ENCODE results near the gene PLCXD3. TPM values are rescaled to one million over a fixed set of nuclear protein-coding genes. Genes with fewer than 3 reads are reported as not detected.

The PLCXD3 gene
- total and polyA plus RNA-seq, 12 donors, result 0.72 to 48.7 (median 15.4) TPM

DNA sequence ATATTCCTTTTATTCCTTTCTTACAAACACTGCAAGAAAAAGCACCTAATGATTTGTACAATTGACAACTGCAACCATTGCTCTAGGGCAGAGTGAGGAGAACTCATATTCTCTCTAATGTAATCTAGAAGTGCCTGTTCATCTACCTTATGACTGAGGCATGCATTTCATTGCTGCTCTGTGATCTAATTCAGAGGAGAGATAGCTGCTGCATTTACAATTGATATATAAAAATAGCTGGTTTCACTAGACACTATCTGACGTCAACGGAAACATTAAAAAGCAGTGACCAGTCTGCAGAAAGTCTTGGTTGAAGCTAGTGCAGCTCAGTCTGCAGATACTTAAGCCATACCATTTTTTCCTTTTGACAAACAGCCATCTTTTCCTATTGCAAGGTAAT, 224.2 kb downstream of the PLCXD3 start:
- WGBS, 4 donors, result 69 to 86% (median 78%) methylated on average over 2 of the region's 2 CpGs
- no peak for DNase-seq

DNA sequence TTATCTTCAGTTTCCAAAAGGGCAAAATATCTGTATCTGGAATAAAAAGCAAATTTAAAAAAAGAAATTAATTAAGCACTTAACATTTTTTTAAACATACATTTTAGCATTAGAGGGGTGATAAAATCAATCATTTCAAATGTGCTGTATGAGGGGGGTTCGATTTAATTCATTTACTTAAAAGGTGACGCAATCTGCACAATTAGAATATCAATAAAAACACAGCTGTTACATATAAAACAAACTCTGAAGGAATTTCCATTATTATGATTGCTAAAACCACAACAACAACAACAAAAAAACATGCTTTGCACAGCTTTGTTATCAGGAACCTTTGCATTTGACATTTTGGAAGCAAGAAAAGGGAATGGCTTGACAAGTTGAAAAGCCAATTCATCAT, 225.5 kb downstream of the PLCXD3 start:
- Histone ChIP-seq H3K27me3 (no peaks in the 10 kb centered on the region), H3K4me3 (no peak overlapping the region), H3K9me3 (replicated peaks in 1 of 3) (no peaks in the 10 kb centered on the region), H3K36me3 (replicated peaks in 1 of 2) (no peaks in the 10 kb centered on the region), H3K27ac (no peak overlapping the region), H3K4me1 (replicated peaks in 1 of 2) (no peaks in the 10 kb centered on the region)
- no peak for DNase-seq
- TF ChIP-seq, protein P1, sequence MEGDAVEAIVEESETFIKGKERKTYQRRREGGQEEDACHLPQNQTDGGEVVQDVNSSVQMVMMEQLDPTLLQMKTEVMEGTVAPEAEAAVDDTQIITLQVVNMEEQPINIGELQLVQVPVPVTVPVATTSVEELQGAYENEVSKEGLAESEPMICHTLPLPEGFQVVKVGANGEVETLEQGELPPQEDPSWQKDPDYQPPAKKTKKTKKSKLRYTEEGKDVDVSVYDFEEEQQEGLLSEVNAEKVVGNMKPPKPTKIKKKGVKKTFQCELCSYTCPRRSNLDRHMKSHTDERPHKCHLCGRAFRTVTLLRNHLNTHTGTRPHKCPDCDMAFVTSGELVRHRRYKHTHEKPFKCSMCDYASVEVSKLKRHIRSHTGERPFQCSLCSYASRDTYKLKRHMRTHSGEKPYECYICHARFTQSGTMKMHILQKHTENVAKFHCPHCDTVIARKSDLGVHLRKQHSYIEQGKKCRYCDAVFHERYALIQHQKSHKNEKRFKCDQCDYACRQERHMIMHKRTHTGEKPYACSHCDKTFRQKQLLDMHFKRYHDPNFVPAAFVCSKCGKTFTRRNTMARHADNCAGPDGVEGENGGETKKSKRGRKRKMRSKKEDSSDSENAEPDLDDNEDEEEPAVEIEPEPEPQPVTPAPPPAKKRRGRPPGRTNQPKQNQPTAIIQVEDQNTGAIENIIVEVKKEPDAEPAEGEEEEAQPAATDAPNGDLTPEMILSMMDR (IDR thresholded peaks at IDR 0.05), result no peak
- TF ChIP-seq POLR2A (IDR thresholded peaks at IDR 0.05), result no peak
- 55 to 78% (median 74%) methylated on average over 2 of the region's 2 CpGs for WGBS, 4 donors
- intact Hi-C loops (cut with DNase I), result no loop called here

More for the DNA sequence above, 224.2 kb downstream of the PLCXD3 start:
- Histone ChIP-seq H3K36me3 (replicated peaks in 1 of 2) (no peaks in the 10 kb centered on the region), H3K27ac (no peak overlapping the region), H3K27me3 (no peaks in the 10 kb centered on the region), H3K9me3 (replicated peaks in 1 of 3) (no peaks in the 10 kb centered on the region), H3K4me3 (no peak overlapping the region), H3K4me1 (replicated peaks in 1 of 2) (no peaks in the 10 kb centered on the region)
- intact Hi-C loops (cut with DNase I), result no loop called here
- no peak for TF ChIP-seq POLR2A (IDR thresholded peaks at IDR 0.05)
- TF ChIP-seq, protein P1 (IDR thresholded peaks at IDR 0.05), result no peak

DNA sequence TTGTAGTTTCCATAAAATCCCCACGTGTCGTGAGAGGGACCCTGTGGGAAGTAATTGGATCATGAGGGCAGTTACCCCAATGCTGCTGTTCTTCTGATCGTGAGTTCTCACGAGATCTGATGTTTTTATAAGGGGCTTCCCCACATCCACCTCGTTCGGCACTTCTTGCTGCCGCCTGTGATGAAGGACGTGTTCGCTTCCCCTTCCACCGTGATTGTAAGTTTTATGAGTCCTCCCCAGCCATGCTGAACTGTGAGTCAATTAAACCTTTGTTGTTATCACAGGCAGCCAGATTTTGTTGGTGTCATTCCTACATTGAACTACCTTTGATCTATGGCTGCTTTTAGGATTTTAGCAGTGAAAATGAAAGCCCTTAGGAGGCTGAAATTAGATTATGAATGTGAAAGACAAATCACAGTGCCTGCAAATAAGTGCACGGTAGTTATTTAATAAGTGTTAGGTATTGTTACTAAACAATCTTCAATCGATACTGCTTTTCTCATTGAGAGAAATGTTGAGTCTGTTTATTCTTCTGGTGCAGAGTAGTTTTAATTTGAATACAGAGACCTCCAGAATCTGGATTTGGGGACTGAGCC, 229.1 kb downstream of the PLCXD3 start:
- H3K36me3 ChIP-seq (replicated peaks in 1 of 2), result no peaks in the 10 kb centered on the region
- no peak overlapping the region for H3K27ac ChIP-seq
- no peaks in the 10 kb centered on the region for H3K9me3 ChIP-seq (replicated peaks in 1 of 3)
- intact Hi-C loops (cut with DNase I), result no loop called here
- H3K4me1 ChIP-seq (replicated peaks in 1 of 2), result no peaks in the 10 kb centered on the region
- H3K27me3 ChIP-seq, result no peaks in the 10 kb centered on the region
- 56 to 74% (median 57%) methylated on average over 12 of the region's 12 CpGs for WGBS, 4 donors
- H3K4me3 ChIP-seq, result no peak overlapping the region
- TF ChIP-seq POLR2A (IDR thresholded peaks at IDR 0.05), result no peak
- TF ChIP-seq, protein P1 (IDR thresholded peaks at IDR 0.05), result no peak
- no peak for DNase-seq

DNA sequence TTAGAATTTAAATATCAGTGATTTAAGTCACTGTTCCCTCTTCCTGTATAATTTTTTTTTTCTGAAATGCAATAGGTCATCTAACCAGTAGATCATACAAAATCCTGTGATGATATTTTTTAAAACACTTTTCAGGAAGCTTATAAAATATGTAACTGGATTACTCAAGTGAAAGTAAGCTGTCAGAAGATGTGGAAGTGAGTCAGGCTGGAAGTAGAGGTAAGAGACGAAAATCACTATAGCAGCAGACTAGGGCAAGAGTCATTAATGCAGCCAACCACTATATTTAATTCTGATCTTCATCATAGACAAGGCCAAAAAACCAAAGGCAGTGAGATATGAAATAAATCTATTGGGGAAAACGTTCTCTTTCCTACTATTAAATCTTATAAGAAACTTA, 231.4 kb downstream of the PLCXD3 start:
- Histone ChIP-seq H3K4me1 (replicated peaks in 1 of 2) (no peaks in the 10 kb centered on the region), H3K36me3 (replicated peaks in 1 of 2) (no peaks in the 10 kb centered on the region), H3K9me3 (replicated peaks in 1 of 3) (no peaks in the 10 kb centered on the region), H3K27ac (no peak overlapping the region), H3K4me3 (no peak overlapping the region), H3K27me3 (no peaks in the 10 kb centered on the region)
- 67 to 72% (median 68%) methylated on average over 2 of the region's 2 CpGs for WGBS, 4 donors
- intact Hi-C loops (cut with DNase I), result loop anchor here in 1 of 2 donors (10.0 kb wide), 1 partner anchor 236 kb away; the partner anchor contains the start of gene PLCXD3
- DNase-seq, result no peak
- TF ChIP-seq, protein P1 (IDR thresholded peaks at IDR 0.05), result no peak
- TF ChIP-seq POLR2A (IDR thresholded peaks at IDR 0.05), result no peak
